GM23338 (cell line): ENCODE data around the gene AAGAB.

ENCODE experiments used
- EZH2 ChIP-seq: fragments of 200-600 bp; sonication (generic); IDR thresholded peaks from one replicate; pipeline ENCODE4 v1.8.0; 2017; ENCODE audit warnings: antibody characterized with exemption, mild to moderate bottlenecking, low read depth; ENCODE audit not compliant: unreplicated experiment
- EZH2phosphoT487 ChIP-seq: fragments of 200-600 bp; sonication (generic); IDR thresholded peaks from one replicate; pipeline ENCODE4 v1.8.1; 2018; ENCODE audit warnings: antibody characterized with exemption; ENCODE audit not compliant: unreplicated experiment
- JUNB ChIP-seq: IDR thresholded peaks from one replicate; pipeline ENCODE4 v1.6.1; 2016; ENCODE audit warnings: antibody characterized with exemption; ENCODE audit not compliant: unreplicated experiment
- POLR2AphosphoS5 ChIP-seq: IDR thresholded peaks from 2 replicates; pipeline ENCODE4 v1.6.1; 2016; ENCODE audit warnings: antibody characterized with exemption, low read depth
- STAT1 ChIP-seq: IDR thresholded peaks from one replicate; pipeline ENCODE4 v1.6.1; 2016; ENCODE audit warnings: antibody characterized with exemption; ENCODE audit not compliant: unreplicated experiment
- TF ChIP-seq, protein P1 (sequence below), 2 experiments: fragments of 200-600 bp in 1 of 2; sonication (generic) in 1 of 2; conservative IDR thresholded peaks; 2 replicates each; pipeline versions ENCODE4 v1.5.1 to v1.6.1; 2016 to 2017; ENCODE audit warnings: antibody characterized with exemption in 2 of 2, low read depth in 2 of 2, mild to moderate bottlenecking in 2 of 2, moderate library complexity in 1 of 2

DNA sequence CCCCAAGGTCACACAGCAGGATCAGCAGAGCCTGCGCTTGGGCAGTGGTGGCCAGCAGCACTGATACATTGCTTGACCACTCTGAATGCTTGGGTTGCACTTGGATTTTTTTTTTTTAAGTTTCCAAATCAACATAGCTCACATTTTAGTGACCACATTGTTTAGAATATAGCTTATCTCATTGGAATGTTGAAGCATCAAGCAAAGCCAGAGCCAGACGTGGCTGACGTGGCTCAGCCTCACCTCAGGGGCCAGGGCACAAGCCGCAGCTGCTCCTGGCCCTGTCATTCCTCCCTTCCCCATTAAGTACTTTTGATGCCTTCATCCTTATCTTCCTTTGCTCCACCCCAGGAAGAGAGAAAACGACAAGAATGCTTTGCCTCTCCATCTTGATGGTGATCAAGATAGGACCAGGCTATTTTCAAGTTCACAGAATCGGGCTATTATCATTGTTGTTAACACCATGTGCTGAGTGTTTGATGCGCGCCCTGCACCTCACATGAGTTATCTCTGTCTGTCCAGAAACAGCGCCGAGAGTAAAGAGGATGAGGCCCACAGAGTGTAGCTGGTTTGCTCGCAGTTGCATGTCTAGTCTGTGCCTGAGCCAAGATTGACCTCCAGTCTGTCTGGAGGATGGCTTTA lies 75.8 kb downstream of the AAGAB start:
- TF ChIP-seq, protein P1, sequence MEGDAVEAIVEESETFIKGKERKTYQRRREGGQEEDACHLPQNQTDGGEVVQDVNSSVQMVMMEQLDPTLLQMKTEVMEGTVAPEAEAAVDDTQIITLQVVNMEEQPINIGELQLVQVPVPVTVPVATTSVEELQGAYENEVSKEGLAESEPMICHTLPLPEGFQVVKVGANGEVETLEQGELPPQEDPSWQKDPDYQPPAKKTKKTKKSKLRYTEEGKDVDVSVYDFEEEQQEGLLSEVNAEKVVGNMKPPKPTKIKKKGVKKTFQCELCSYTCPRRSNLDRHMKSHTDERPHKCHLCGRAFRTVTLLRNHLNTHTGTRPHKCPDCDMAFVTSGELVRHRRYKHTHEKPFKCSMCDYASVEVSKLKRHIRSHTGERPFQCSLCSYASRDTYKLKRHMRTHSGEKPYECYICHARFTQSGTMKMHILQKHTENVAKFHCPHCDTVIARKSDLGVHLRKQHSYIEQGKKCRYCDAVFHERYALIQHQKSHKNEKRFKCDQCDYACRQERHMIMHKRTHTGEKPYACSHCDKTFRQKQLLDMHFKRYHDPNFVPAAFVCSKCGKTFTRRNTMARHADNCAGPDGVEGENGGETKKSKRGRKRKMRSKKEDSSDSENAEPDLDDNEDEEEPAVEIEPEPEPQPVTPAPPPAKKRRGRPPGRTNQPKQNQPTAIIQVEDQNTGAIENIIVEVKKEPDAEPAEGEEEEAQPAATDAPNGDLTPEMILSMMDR (conservative IDR thresholded peaks at IDR 0.05; ENCODE audit: low read depth in 2 of 2): no peak
- TF ChIP-seq EZH2 (no peak), POLR2AphosphoS5 (no peak), EZH2phosphoT487 (no peak), JUNB (no peak), STAT1 (no peak)
